GM23338 (cell line): ENCODE results near the gene CBX2. TPM values are rescaled to one million over a fixed set of nuclear protein-coding genes. Genes with fewer than 3 reads are reported as not detected.

ENCODE experiments used
- ATAC-seq: fragments of 200-7000 bp; cut with Tn5 transposase; 3 replicates; pipeline ENCODE4 v1.9.1; 2020
- DNase-seq: peaks from one replicate; pipeline ENCODE4 v3.0.0-alpha.2; 2015; ENCODE audit warnings: low spot score
- H2AFZ ChIP-seq: fragments of 200-600 bp; sonication (generic); 2 replicates; pipeline ENCODE4 v1.8.0; 2016; ENCODE audit warnings: antibody characterized with exemption, mild to moderate bottlenecking, moderate library complexity
- H3F3A ChIP-seq: fragments of 200-600 bp; sonication (generic); replicated peaks from 2 replicates; pipeline ENCODE4 v1.8.0; 2017; ENCODE audit warnings: antibody characterized with exemption, mixed run types, low read depth
- H3K27ac ChIP-seq: fragments of 200-600 bp; sonication (generic); 2 replicates; pipeline ENCODE4 v1.6.1; 2016; ENCODE audit warnings: low read depth
- H3K27me3 ChIP-seq: fragments of 200-600 bp; sonication (generic); 2 replicates; pipeline ENCODE4 v1.8.0; 2016; ENCODE audit warnings: mild to moderate bottlenecking, mixed run types, moderate library complexity; ENCODE audit not compliant: insufficient read depth
- H3K36me3 ChIP-seq: fragments of 200-600 bp; sonication (generic); 2 replicates; pipeline ENCODE4 v1.8.0; 2016; ENCODE audit warnings: mild to moderate bottlenecking; ENCODE audit not compliant: insufficient read depth
- H3K4me1 ChIP-seq: fragments of 200-600 bp; sonication (generic); 2 replicates; pipeline ENCODE4 v1.8.0; 2016; ENCODE audit warnings: mild to moderate bottlenecking, moderate library complexity; ENCODE audit not compliant: insufficient read depth
- H3K4me2 ChIP-seq: fragments of 200-600 bp; sonication (generic); 2 replicates; pipeline ENCODE4 v1.7.1; 2017; ENCODE audit warnings: mixed run types
- H3K4me3 ChIP-seq: fragments of 200-600 bp; sonication (generic); 2 replicates; pipeline ENCODE4 v1.6.1; 2016; ENCODE audit warnings: mixed run types
- H3K79me2 ChIP-seq: fragments of 200-600 bp; sonication (generic); replicated peaks from 2 replicates; pipeline ENCODE4 v1.8.0; 2017; ENCODE audit warnings: mild to moderate bottlenecking; ENCODE audit not compliant: insufficient read depth
- H3K9me2 ChIP-seq: fragments of 200-600 bp; sonication (generic); 2 replicates; pipeline ENCODE4 v1.8.0; 2017; ENCODE audit not compliant: insufficient read depth
- H4K20me1 ChIP-seq: fragments of 200-600 bp; sonication (generic); replicated peaks from 2 replicates; pipeline ENCODE4 v1.8.0; 2017; ENCODE audit warnings: mild to moderate bottlenecking; ENCODE audit not compliant: insufficient read depth
- H3K27ac Mint-ChIP-seq: 2 replicates; pipeline ENCODE4 v1.8.0; 2020; ENCODE audit warnings: inconsistent platforms, mild to moderate bottlenecking, moderate library complexity, mixed read lengths
- H3K27me3 Mint-ChIP-seq: 3 replicates; pipeline ENCODE4 v1.8.0; 2022; ENCODE audit warnings: low read depth, mild to moderate bottlenecking, moderate library complexity, mixed read lengths, inconsistent platforms; ENCODE audit not compliant: insufficient read depth, poor library complexity
- H3K36me3 Mint-ChIP-seq: 3 replicates; pipeline ENCODE4 v1.8.0; 2021; ENCODE audit warnings: low read depth, mild to moderate bottlenecking, inconsistent platforms, moderate library complexity, mixed read lengths
- H3K4me1 Mint-ChIP-seq: 3 replicates; pipeline ENCODE4 v1.8.0; 2020; ENCODE audit warnings: mild to moderate bottlenecking, inconsistent platforms, mixed read lengths
- H3K4me3 Mint-ChIP-seq: 3 replicates; pipeline ENCODE4 v1.8.0; 2021; ENCODE audit warnings: moderate library complexity, mild to moderate bottlenecking, inconsistent platforms, mixed read lengths
- H3K9me3 Mint-ChIP-seq: 3 replicates; pipeline ENCODE4 v1.8.0; 2020; ENCODE audit warnings: moderate library complexity, mild to moderate bottlenecking, inconsistent platforms, mixed read lengths
- CREB1 ChIP-seq: fragments of 250-450 bp; sonication (Bioruptor Pico); IDR thresholded peaks from 2 replicates; pipeline ENCODE4 v1.5.0; 2020; ENCODE audit warnings: low read depth, mild to moderate bottlenecking, moderate library complexity
- CTCF ChIP-seq, 2 experiments: fragments of 200-600 bp in 1 of 2; sonication (generic) in 1 of 2; conservative IDR thresholded peaks; 2 replicates each; pipeline versions ENCODE4 v1.5.1 to v1.6.1; 2016 to 2017; ENCODE audit warnings: antibody characterized with exemption in 2 of 2, low read depth in 2 of 2, mild to moderate bottlenecking in 2 of 2, moderate library complexity in 1 of 2
- EZH2 ChIP-seq: fragments of 200-600 bp; sonication (generic); IDR thresholded peaks from one replicate; pipeline ENCODE4 v1.8.0; 2017; ENCODE audit warnings: antibody characterized with exemption, mild to moderate bottlenecking, low read depth; ENCODE audit not compliant: unreplicated experiment
- EZH2phosphoT487 ChIP-seq: fragments of 200-600 bp; sonication (generic); IDR thresholded peaks from one replicate; pipeline ENCODE4 v1.8.1; 2018; ENCODE audit warnings: antibody characterized with exemption; ENCODE audit not compliant: unreplicated experiment
- JUNB ChIP-seq: IDR thresholded peaks from one replicate; pipeline ENCODE4 v1.6.1; 2016; ENCODE audit warnings: antibody characterized with exemption; ENCODE audit not compliant: unreplicated experiment
- NANOG ChIP-seq: IDR thresholded peaks from 2 replicates; pipeline ENCODE4 v1.6.1; 2016; ENCODE audit warnings: antibody characterized with exemption, borderline replicate concordance
- POLR2AphosphoS5 ChIP-seq: IDR thresholded peaks from 2 replicates; pipeline ENCODE4 v1.6.1; 2016; ENCODE audit warnings: antibody characterized with exemption, low read depth
- REST ChIP-seq: IDR thresholded peaks from one replicate; pipeline ENCODE4 v1.6.1; 2018; ENCODE audit warnings: antibody characterized with exemption; ENCODE audit not compliant: unreplicated experiment
- STAT1 ChIP-seq: IDR thresholded peaks from one replicate; pipeline ENCODE4 v1.6.1; 2016; ENCODE audit warnings: antibody characterized with exemption; ENCODE audit not compliant: unreplicated experiment
- ZNF114 ChIP-seq: fragments of 250-450 bp; sonication (Bioruptor Pico); IDR thresholded peaks from 2 replicates; pipeline ENCODE4 v1.5.0; 2020; ENCODE audit warnings: mild to moderate bottlenecking, moderate library complexity
- ZNF331 ChIP-seq: fragments of 250-450 bp; sonication (Bioruptor Pico); IDR thresholded peaks from 2 replicates; pipeline ENCODE4 v1.5.0; 2020; ENCODE audit warnings: low read depth, mild to moderate bottlenecking, moderate library complexity
- polyA plus RNA-seq: library from polyadenylated mRNA; unstranded; fragments of >200 nt; fragmentation: Nextera tagmentation; extraction: Ambion mirVana; gene quantifications from 2 replicates; pipeline ENCODE4 v1.2.1, GENCODE V29; 2016
- total RNA-seq: library from RNA; depleted of rRNA; stranded (reverse); fragments of >200 nt; shearing (Covaris generic); gene quantifications from 2 replicates; pipeline ENCODE4 v1.2.3, GENCODE V29; 2014
- TF ChIP-seq, protein P1 (sequence below): IDR thresholded peaks from 2 replicates; pipeline ENCODE4 v1.6.1; 2016; ENCODE audit warnings: antibody characterized with exemption
- TF ChIP-seq, protein P2 (sequence below): fragments of 250-450 bp; sonication (Bioruptor Pico); IDR thresholded peaks from 2 replicates; pipeline ENCODE4 v1.5.0; 2020; ENCODE audit warnings: mild to moderate bottlenecking, moderate library complexity

CBX2 gene
- total and polyA plus RNA-seq, 2 experiments from 2014 or later = 26.6 to 114 TPM

GRCh38 chr17:79829457-79829856, 51.5 kb downstream of the CBX2 start:
- Histone ChIP-seq H3K9me2 (no peaks in the 10 kb centered on the region), H3K4me1 (peaks cover 32% of the 10 kb centered on the region; the same call in 1 of the 2 replicates), H3K4me2 (no peak overlapping the region), H3K27ac (no peak overlapping the region), H3K4me3 (no peak overlapping the region), H4K20me1 (no peaks in the 10 kb centered on the region; the same call in 1 of the 2 replicates), H3K27me3 (peaks cover 98% of the 10 kb centered on the region), H3K79me2 (no peaks in the 10 kb centered on the region), H3K36me3 (no peaks in the 10 kb centered on the region), H3F3A (0 out of 2 replicates have a peak, but pooled peaks cover 20% of the 10 kb centered on the region), H2AFZ (no peak overlapping the region)
- no peak for TF ChIP-seq NANOG
- no peak for TF ChIP-seq ZNF114 (CRISPR knock-in tag)
- TF ChIP-seq STAT1 = no peak
- no peak for TF ChIP-seq ZNF331
- no peak for TF ChIP-seq EZH2phosphoT487
- no peak for TF ChIP-seq CTCF (conservative IDR thresholded peaks at IDR 0.05; ENCODE audit: low read depth in 2 of 2)
- no peak for TF ChIP-seq EZH2
- TF ChIP-seq, protein P1, sequence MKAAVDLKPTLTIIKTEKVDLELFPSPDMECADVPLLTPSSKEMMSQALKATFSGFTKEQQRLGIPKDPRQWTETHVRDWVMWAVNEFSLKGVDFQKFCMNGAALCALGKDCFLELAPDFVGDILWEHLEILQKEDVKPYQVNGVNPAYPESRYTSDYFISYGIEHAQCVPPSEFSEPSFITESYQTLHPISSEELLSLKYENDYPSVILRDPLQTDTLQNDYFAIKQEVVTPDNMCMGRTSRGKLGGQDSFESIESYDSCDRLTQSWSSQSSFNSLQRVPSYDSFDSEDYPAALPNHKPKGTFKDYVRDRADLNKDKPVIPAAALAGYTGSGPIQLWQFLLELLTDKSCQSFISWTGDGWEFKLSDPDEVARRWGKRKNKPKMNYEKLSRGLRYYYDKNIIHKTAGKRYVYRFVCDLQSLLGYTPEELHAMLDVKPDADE = no peak
- no peak for TF ChIP-seq CREB1 (CRISPR knock-in tag)
- no peak for TF ChIP-seq POLR2AphosphoS5
- TF ChIP-seq, protein P2, sequence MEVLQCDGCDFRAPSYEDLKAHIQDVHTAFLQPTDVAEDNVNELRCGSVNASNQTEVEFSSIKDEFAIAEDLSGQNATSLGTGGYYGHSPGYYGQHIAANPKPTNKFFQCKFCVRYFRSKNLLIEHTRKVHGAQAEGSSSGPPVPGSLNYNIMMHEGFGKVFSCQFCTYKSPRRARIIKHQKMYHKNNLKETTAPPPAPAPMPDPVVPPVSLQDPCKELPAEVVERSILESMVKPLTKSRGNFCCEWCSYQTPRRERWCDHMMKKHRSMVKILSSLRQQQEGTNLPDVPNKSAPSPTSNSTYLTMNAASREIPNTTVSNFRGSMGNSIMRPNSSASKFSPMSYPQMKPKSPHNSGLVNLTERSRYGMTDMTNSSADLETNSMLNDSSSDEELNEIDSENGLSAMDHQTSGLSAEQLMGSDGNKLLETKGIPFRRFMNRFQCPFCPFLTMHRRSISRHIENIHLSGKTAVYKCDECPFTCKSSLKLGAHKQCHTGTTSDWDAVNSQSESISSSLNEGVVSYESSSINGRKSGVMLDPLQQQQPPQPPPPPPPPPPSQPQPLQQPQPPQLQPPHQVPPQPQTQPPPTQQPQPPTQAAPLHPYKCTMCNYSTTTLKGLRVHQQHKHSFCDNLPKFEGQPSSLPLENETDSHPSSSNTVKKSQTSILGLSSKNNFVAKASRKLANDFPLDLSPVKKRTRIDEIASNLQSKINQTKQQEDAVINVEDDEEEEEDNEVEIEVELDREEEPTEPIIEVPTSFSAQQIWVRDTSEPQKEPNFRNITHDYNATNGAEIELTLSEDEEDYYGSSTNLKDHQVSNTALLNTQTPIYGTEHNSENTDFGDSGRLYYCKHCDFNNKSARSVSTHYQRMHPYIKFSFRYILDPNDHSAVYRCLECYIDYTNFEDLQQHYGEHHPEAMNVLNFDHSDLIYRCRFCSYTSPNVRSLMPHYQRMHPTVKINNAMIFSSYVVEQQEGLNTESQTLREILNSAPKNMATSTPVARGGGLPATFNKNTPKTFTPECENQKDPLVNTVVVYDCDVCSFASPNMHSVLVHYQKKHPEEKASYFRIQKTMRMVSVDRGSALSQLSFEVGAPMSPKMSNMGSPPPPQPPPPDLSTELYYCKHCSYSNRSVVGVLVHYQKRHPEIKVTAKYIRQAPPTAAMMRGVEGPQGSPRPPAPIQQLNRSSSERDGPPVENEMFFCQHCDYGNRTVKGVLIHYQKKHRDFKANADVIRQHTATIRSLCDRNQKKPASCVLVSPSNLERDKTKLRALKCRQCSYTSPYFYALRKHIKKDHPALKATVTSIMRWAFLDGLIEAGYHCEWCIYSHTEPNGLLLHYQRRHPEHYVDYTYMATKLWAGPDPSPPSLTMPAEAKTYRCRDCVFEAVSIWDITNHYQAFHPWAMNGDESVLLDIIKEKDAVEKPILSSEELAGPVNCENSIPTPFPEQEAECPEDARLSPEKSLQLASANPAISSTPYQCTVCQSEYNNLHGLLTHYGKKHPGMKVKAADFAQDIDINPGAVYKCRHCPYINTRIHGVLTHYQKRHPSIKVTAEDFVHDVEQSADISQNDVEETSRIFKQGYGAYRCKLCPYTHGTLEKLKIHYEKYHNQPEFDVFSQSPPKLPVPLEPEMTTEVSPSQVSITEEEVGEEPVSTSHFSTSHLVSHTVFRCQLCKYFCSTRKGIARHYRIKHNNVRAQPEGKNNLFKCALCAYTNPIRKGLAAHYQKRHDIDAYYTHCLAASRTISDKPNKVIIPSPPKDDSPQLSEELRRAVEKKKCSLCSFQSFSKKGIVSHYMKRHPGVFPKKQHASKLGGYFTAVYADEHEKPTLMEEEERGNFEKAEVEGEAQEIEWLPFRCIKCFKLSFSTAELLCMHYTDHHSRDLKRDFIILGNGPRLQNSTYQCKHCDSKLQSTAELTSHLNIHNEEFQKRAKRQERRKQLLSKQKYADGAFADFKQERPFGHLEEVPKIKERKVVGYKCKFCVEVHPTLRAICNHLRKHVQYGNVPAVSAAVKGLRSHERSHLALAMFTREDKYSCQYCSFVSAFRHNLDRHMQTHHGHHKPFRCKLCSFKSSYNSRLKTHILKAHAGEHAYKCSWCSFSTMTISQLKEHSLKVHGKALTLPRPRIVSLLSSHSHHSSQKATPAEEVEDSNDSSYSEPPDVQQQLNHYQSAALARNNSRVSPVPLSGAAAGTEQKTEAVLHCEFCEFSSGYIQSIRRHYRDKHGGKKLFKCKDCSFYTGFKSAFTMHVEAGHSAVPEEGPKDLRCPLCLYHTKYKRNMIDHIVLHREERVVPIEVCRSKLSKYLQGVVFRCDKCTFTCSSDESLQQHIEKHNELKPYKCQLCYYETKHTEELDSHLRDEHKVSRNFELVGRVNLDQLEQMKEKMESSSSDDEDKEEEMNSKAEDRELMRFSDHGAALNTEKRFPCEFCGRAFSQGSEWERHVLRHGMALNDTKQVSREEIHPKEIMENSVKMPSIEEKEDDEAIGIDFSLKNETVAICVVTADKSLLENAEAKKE (CRISPR knock-in tag) = no peak
- no peak for TF ChIP-seq REST
- TF ChIP-seq JUNB = no peak
- Mint-ChIP-seq H3K9me3 (peaks cover 2% of the 10 kb centered on the region; the same call in 1 of the 3 replicates), H3K4me3 (no peak overlapping the region), H3K27ac (no peak overlapping the region), H3K27me3 (peaks cover 86% of the 10 kb centered on the region), H3K36me3 (peaks cover 5% of the 10 kb centered on the region), H3K4me1 (peaks cover 31% of the 10 kb centered on the region)
- DNase-seq = no peak
- ATAC-seq = no peak
